ENCODE measurements around the gene EXT2. TPM values are rescaled to one million over a fixed set of nuclear protein-coding genes. Genes with fewer than 3 reads are reported as not detected.

The EXT2 gene
- total and polyA plus RNA-seq, 2 experiments from 2014 or later = 44.1 to 53.1 TPM

DNA sequence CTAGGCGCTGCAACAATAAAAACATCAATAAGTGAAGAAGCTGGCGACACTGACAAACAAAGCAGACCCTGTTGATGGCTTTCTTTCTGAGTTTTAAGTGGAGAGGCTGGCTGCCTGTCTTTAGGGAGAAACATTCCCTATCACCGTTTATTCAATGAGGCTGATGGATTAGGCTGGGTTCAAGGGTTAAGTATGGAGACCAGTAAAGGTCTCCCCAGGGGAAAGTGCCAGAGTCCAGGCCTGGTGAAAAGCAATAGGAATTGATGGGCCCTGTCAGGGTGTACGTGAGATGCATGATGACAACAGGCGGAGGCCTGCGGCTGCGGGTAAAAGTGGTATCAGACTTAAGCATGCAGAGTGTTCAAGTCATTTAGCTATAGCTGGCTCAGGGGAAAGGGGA is 111.8 kb downstream of the EXT2 start:
- Histone ChIP-seq H3K4me1 (ENCODE audit: low read depth) (peaks cover 44% of the 10 kb centered on the region), H3K27me3 (no peaks in the 10 kb centered on the region), H3K27ac (peak overlapping the region; percentile 75), H3K9me3 (ENCODE audit: low read depth) (no peaks in the 10 kb centered on the region), H3K36me3 (no peaks in the 10 kb centered on the region), H3K4me3 (no peak overlapping the region)
- TF ChIP-seq, protein P1, sequence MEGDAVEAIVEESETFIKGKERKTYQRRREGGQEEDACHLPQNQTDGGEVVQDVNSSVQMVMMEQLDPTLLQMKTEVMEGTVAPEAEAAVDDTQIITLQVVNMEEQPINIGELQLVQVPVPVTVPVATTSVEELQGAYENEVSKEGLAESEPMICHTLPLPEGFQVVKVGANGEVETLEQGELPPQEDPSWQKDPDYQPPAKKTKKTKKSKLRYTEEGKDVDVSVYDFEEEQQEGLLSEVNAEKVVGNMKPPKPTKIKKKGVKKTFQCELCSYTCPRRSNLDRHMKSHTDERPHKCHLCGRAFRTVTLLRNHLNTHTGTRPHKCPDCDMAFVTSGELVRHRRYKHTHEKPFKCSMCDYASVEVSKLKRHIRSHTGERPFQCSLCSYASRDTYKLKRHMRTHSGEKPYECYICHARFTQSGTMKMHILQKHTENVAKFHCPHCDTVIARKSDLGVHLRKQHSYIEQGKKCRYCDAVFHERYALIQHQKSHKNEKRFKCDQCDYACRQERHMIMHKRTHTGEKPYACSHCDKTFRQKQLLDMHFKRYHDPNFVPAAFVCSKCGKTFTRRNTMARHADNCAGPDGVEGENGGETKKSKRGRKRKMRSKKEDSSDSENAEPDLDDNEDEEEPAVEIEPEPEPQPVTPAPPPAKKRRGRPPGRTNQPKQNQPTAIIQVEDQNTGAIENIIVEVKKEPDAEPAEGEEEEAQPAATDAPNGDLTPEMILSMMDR (IDR thresholded peaks at IDR 0.05; ENCODE audit: low read depth, low read length) = no peak
- DNase-seq (ENCODE audit: low read depth in 1 of 2, low spot score in 1 of 2) = peak in 1 of 2 donors; percentile 65

- H3K9me3 ChIP-seq (ENCODE audit: low read depth) = no peaks in the 10 kb centered on the region
- H3K4me1 ChIP-seq (ENCODE audit: low read depth) = peaks cover 44% of the 10 kb centered on the region
- H3K4me3 ChIP-seq = no peak overlapping the region
- H3K27ac ChIP-seq = peak overlapping the region; percentile 75
- H3K36me3 ChIP-seq = no peaks in the 10 kb centered on the region
- no peaks in the 10 kb centered on the region for H3K27me3 ChIP-seq
- DNase-seq (ENCODE audit: low read depth in 1 of 2, low spot score in 1 of 2) = peak in 1 of 2 donors; percentile 21
- TF ChIP-seq, protein P1 (IDR thresholded peaks at IDR 0.05; ENCODE audit: low read depth, low read length) = no peak
Observed at GRCh38 chr11:44208976-44209603, 113.6 kb downstream of the EXT2 start.

GRCh38 chr11:44212128-44212527 is 116.7 kb downstream of the EXT2 start:
- no peaks in the 10 kb centered on the region for H3K9me3 ChIP-seq (ENCODE audit: low read depth)
- H3K27me3 ChIP-seq = no peaks in the 10 kb centered on the region
- H3K36me3 ChIP-seq = no peaks in the 10 kb centered on the region
- no peak overlapping the region for H3K4me3 ChIP-seq
- DNase-seq (ENCODE audit: low read depth in 1 of 2, low spot score in 1 of 2) = no peak
- no peak overlapping the region for H3K27ac ChIP-seq
- H3K4me1 ChIP-seq (ENCODE audit: low read depth) = peaks cover 29% of the 10 kb centered on the region
- TF ChIP-seq, protein P1 (IDR thresholded peaks at IDR 0.05; ENCODE audit: low read depth, low read length) = no peak

DNA sequence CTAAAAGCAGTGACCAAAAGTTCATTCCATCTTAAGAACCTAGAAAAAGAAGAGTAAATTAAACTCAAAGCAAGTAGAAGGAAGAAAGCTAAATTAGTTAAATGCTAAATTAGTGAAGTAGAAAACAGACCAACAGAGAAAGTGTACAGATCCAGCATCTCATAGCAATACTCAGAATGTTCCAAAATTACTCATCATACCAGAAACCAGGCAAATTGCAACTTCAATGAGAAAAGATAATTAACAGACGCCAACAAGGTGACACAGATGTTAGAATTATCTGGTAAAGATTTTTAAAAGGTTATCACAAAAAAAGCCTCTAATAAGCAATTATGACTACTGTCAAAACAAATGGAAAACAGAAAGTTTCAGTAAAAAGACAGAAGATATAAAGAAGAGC is 117.7 kb downstream of the EXT2 start:
- Histone ChIP-seq H3K4me1 (ENCODE audit: low read depth) (peaks cover 19% of the 10 kb centered on the region), H3K9me3 (ENCODE audit: low read depth) (no peaks in the 10 kb centered on the region), H3K36me3 (no peaks in the 10 kb centered on the region), H3K27me3 (no peaks in the 10 kb centered on the region), H3K4me3 (no peak overlapping the region), H3K27ac (no peak overlapping the region)
- TF ChIP-seq, protein P1 (IDR thresholded peaks at IDR 0.05; ENCODE audit: low read depth, low read length) = no peak
- DNase-seq (ENCODE audit: low read depth in 1 of 2, low spot score in 1 of 2) = no peak

DNA sequence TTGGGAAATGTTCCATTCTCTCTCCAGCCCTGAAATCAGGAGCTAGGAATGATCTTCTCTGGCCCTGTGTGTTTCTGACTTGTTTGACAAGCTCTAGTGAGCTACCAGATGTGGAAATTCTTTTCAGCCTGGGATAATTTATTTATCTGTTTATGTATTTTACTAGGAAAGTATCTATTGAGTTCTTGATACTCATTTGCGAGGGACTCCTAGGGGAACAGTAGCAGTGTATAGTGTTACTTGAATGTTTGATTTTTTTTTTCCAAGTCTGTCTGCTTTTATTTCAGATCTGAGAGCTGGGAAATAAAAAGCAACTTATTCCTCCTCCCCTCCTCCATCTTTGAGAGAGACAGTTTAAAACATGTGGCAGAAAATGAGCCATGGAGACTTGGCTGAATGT is 122.0 kb downstream of the EXT2 start:
- Histone ChIP-seq H3K27me3 (no peaks in the 10 kb centered on the region), H3K9me3 (ENCODE audit: low read depth) (no peaks in the 10 kb centered on the region), H3K4me1 (ENCODE audit: low read depth) (peaks cover 8% of the 10 kb centered on the region), H3K4me3 (no peak overlapping the region), H3K36me3 (no peaks in the 10 kb centered on the region), H3K27ac (no peak overlapping the region)
- DNase-seq (ENCODE audit: low read depth in 1 of 2, low spot score in 1 of 2) = no peak
- TF ChIP-seq, protein P1 (IDR thresholded peaks at IDR 0.05; ENCODE audit: low read depth, low read length) = no peak

All from cardiac muscle cell (in vitro differentiated cells and primary cell).